ENCODE results near the gene TBRG4.

The TBRG4 gene

DNA sequence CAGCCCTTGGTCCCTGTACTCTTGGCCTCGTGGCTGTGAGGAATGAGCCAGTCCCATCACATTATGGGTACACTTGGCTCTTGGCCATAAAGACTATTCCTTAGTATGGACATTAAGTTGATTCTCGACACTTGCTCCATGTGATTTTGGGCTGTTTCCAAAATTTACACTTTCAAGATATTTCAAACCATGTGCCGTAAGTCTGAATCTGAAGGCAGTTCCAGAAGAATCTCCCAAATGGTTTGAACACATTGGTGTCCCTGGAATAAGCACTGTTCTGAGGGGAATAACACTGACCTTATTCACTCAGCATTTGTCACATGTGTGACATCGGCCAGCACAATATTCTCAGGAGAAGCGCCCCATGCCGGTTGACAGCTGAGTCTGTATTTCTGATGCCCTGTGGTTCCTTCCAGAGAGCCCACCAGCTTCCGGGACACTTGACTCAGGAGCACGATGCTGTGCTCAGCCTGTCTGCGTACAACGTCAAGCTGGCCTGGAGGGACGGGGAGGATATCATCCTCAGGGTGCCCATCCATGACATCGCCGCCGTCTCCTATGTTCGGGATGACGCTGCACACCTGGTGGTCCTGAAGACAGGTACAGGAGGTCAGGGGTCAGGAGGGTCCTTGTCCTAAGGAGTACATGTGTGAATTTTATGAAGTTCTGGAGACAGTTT is 47.3 kb downstream of the TBRG4 start:
- Histone ChIP-seq H3K9ac (no peak overlapping the region), H3K36me3 (peaks cover 94% of the 10 kb centered on the region), H3K4me1 (peaks cover 13% of the 10 kb centered on the region; the same call in 1 of the 2 replicates), H3K4me3 (no peak overlapping the region), H3K27me3 (no peaks in the 10 kb centered on the region), H3K9me3 (no peaks in the 10 kb centered on the region), H3K4me2 (no peak overlapping the region), H4K20me1 (peaks cover 94% of the 10 kb centered on the region), H3K27ac (no peak overlapping the region)
- no peak for TF ChIP-seq Cebpa-rat (IDR thresholded peaks at IDR 0.05)

DNA sequence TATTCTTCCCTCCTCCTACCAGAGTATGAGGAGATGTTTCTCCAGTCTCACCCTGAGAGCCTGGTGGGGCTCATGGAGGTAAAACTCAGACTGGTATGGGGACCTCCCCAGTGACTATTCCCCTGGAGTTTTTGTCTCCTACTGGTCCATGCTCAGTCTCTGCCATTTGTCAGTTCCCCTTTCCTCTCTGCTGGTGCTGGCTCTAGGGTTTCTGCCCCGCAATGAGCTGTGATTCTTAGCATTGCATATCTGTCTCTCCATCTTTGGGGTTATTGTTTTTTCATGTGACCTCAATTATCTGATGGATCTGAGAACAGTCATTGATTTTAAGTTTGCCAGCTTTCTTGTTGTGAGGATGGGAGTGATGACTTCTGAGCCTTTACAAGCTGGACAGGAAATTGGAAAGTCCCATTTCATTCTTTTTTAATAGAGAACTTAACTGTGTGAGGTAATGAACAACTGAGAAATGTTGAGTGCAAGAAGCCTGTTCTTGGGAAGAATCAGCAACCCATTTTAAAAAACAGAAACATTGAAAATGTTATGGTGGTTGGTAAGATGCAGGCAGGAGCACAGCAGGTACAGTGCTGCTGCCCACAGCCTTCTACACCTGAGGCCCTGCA is 49.6 kb downstream of the TBRG4 start:
- Histone ChIP-seq H3K27me3 (no peaks in the 10 kb centered on the region), H3K27ac (no peak overlapping the region), H3K4me3 (no peak overlapping the region), H4K20me1 (peaks cover 93% of the 10 kb centered on the region), H3K9ac (no peak overlapping the region), H3K4me2 (no peak overlapping the region), H3K36me3 (peaks cover 89% of the 10 kb centered on the region), H3K9me3 (no peaks in the 10 kb centered on the region), H3K4me1 (peaks cover 10% of the 10 kb centered on the region; the same call in 1 of the 2 replicates)
- no peak for TF ChIP-seq Cebpa-rat (IDR thresholded peaks at IDR 0.05)

- no peak for TF ChIP-seq Cebpa-rat (IDR thresholded peaks at IDR 0.05)
- Histone ChIP-seq H3K4me3 (no peak overlapping the region), H3K36me3 (peaks cover 85% of the 10 kb centered on the region), H3K27me3 (no peaks in the 10 kb centered on the region), H4K20me1 (peaks cover 90% of the 10 kb centered on the region), H3K27ac (no peak overlapping the region), H3K9ac (no peak overlapping the region), H3K4me2 (no peak overlapping the region), H3K4me1 (peaks cover 10% of the 10 kb centered on the region; the same call in 1 of the 2 replicates), H3K9me3 (no peaks in the 10 kb centered on the region)
Measured at GRCh38 chr7:45061352-45061751, 50.1 kb downstream of the TBRG4 start.

DNA sequence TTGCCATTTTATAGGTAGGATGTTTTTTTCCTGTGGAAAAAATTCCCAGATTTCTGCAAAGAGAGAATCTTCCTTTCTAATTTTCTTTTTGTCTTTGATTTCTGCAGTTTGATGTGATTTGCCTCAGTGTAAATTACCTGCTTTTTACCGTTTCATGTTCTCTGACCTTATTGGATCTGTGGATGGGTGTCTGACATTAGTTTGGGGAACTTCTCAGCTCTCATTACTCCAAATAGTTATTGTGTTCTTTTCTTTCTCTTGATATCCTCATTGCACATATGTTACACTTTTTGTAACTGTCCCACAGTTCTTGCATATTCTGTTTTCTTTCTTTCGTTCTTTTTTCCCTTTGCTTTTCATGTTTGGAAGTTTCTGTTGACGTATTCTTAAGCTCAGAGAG is 51.2 kb downstream of the TBRG4 start:
- Histone ChIP-seq H3K27ac (no peak overlapping the region), H3K4me1 (peaks cover 10% of the 10 kb centered on the region; the same call in 1 of the 2 replicates), H3K4me3 (no peak overlapping the region), H4K20me1 (peaks cover 80% of the 10 kb centered on the region), H3K9ac (no peak overlapping the region), H3K36me3 (peaks cover 85% of the 10 kb centered on the region), H3K4me2 (no peak overlapping the region), H3K9me3 (peaks cover 6% of the 10 kb centered on the region; the same call in 1 of the 2 replicates), H3K27me3 (no peaks in the 10 kb centered on the region)
- TF ChIP-seq Cebpa-rat (IDR thresholded peaks at IDR 0.05): no peak

- Histone ChIP-seq H3K9ac (no peak overlapping the region), H3K36me3 (peaks cover 83% of the 10 kb centered on the region), H3K4me3 (no peak overlapping the region), H3K4me2 (no peak overlapping the region), H3K27me3 (no peaks in the 10 kb centered on the region), H3K9me3 (peaks cover 9% of the 10 kb centered on the region), H4K20me1 (peaks cover 75% of the 10 kb centered on the region), H3K4me1 (peaks cover 15% of the 10 kb centered on the region), H3K27ac (no peak overlapping the region)
- no peak for TF ChIP-seq Cebpa-rat (IDR thresholded peaks at IDR 0.05)
Measured at GRCh38 chr7:45057878-45058277, 53.6 kb downstream of the TBRG4 start.

DNA sequence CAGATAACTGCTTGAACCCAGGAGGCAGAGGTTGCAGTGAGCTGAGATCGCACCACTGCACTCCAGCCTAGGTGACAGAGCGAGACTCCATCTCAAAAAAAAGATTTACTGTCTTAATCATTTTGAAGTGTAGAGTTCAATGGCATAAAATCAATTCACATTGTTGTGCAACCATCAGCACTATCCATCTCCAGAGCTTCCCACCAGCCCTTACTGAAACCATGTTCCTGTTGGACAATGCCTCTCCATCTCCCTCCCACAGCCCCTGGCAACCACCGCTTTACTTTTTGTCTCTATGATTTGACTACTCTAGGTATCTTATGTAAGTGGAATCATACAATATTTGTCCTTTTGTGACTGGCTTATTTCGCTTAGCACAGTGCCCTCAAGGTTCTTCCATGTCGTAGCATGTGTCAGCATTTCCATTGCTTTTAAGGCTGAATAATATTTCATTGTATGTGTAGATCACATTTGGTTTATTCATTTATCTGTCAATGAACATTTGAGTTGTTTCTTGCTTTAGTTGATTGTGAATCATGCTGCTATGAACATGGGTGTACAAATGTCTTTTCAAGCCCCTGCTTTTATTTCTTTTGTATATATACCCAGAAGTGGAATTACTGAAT is 55.8 kb downstream of the TBRG4 start:
- Histone ChIP-seq H3K9ac (no peak overlapping the region), H3K9me3 (peaks cover 9% of the 10 kb centered on the region), H3K27me3 (no peaks in the 10 kb centered on the region), H3K4me3 (no peak overlapping the region), H3K4me2 (no peak overlapping the region), H3K36me3 (peaks cover 81% of the 10 kb centered on the region), H4K20me1 (peaks cover 75% of the 10 kb centered on the region), H3K27ac (no peak overlapping the region), H3K4me1 (peaks cover 37% of the 10 kb centered on the region)
- TF ChIP-seq Cebpa-rat (IDR thresholded peaks at IDR 0.05): no peak

- H3K4me3 ChIP-seq: no peak overlapping the region
Measured at GRCh38 chr7:45055016-45055415, 56.5 kb downstream of the TBRG4 start.

DNA sequence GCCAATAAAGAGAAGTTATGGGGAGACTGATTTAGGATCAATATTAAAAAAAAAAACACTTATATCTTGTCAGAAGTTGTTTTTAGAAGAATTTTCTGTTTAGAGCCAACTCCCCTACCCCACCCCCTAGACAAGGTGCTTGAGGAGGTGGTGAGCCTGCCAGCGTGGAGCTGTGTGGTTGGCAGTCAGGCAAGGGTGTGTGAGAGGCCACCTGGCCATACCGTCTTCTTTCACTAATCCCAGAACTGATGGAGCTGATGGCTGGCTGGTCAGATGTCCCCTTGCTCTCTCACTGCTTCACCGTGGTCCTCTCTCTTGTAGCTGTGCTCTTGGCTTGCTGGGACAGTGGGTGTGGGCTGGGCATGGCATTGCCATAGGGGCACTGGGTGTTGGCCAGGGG is 57.1 kb downstream of the TBRG4 start:
- H3K4me2 ChIP-seq: no peak overlapping the region
- no peak for TF ChIP-seq Cebpa-rat (IDR thresholded peaks at IDR 0.05)
- H3K9ac ChIP-seq: no peak overlapping the region
- peaks cover 75% of the 10 kb centered on the region for H4K20me1 ChIP-seq
- no peak overlapping the region for H3K27ac ChIP-seq
- no peak overlapping the region for H3K4me3 ChIP-seq
- H3K9me3 ChIP-seq: peaks cover 9% of the 10 kb centered on the region
- peaks cover 49% of the 10 kb centered on the region for H3K4me1 ChIP-seq
- peaks cover 79% of the 10 kb centered on the region for H3K36me3 ChIP-seq
- H3K27me3 ChIP-seq: no peaks in the 10 kb centered on the region

More at GRCh38 chr7:45055016-45055415, 56.5 kb downstream of the TBRG4 start:
- Histone ChIP-seq H3K36me3 (peaks cover 78% of the 10 kb centered on the region), H3K4me1 (peaks cover 44% of the 10 kb centered on the region), H4K20me1 (peaks cover 75% of the 10 kb centered on the region), H3K27ac (no peak overlapping the region), H3K4me2 (no peak overlapping the region), H3K9me3 (peaks cover 9% of the 10 kb centered on the region), H3K27me3 (no peaks in the 10 kb centered on the region), H3K9ac (no peak overlapping the region)
- no peak for TF ChIP-seq Cebpa-rat (IDR thresholded peaks at IDR 0.05)

- no peak for TF ChIP-seq Cebpa-rat (IDR thresholded peaks at IDR 0.05)
- H4K20me1 ChIP-seq: peaks cover 75% of the 10 kb centered on the region
- H3K27ac ChIP-seq: no peak overlapping the region
- no peak overlapping the region for H3K4me3 ChIP-seq
- H3K9ac ChIP-seq: no peak overlapping the region
- peaks cover 9% of the 10 kb centered on the region for H3K9me3 ChIP-seq
- no peaks in the 10 kb centered on the region for H3K27me3 ChIP-seq
- peaks cover 79% of the 10 kb centered on the region for H3K36me3 ChIP-seq
- H3K4me2 ChIP-seq: no peak overlapping the region
- H3K4me1 ChIP-seq: peaks cover 51% of the 10 kb centered on the region
Measured at GRCh38 chr7:45053941-45054340, 57.6 kb downstream of the TBRG4 start.

- Histone ChIP-seq H3K36me3 (peaks cover 81% of the 10 kb centered on the region), H3K4me1 (peaks cover 51% of the 10 kb centered on the region), H3K27me3 (no peaks in the 10 kb centered on the region), H3K9ac (no peak overlapping the region), H3K4me3 (no peak overlapping the region), H4K20me1 (peaks cover 75% of the 10 kb centered on the region), H3K9me3 (peaks cover 9% of the 10 kb centered on the region), H3K27ac (no peak overlapping the region), H3K4me2 (no peak overlapping the region)
- no peak for TF ChIP-seq Cebpa-rat (IDR thresholded peaks at IDR 0.05)
Measured at GRCh38 chr7:45053401-45053800, 58.1 kb downstream of the TBRG4 start.

All from BLaER1 (cell line).